CD4-positive, alpha-beta T cell treated with Interleukin-6 at 100 ng/mL for 8 hours (primary cell): ENCODE measurements around the gene FAM174A.

Experiments
- DNase-seq: peaks from one replicate; pipeline ENCODE4 v3.0.0-alpha.2; 2020; ENCODE audit warnings: mixed read lengths, low spot score

Gene FAM174A

DNA sequence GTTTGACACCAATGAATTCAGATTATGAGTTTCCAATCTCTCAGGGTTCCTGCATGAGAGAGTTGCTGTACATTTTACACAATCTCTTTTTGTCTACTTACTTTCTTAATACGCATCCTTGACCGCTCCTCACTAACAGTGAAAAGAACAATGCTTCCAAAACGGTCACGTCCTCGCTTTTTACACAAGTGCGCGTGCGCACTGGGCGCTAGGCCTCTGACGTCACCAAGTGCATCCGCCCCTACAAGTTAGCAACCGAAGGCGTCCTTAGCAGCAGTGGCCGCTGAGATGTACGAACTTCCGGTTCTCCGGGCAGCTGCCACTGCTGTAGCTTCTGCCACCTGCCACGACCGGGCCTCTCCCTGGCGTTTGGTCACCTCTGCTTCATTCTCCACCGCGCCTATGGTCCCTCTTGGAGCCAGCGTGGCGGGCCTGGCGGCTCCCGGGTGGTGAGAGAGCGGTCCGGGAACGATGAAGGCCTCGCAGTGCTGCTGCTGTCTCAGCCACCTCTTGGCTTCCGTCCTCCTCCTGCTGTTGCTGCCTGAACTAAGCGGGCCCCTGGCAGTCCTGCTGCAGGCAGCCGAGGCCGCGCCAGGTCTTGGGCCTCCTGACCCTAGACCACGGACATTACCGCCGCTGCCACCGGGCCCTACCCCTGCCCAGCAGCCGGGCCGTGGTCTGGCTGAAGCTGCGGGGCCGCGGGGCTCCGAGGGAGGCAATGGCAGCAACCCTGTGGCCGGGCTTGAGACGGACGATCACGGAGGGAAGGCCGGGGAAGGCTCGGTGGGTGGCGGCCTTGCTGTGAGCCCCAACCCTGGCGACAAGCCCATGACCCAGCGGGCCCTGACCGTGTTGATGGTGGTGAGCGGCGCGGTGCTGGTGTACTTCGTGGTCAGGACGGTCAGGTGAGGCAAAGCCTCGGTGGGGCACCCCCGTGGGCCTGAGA, at the start of gene FAM174A:
FAM174A (plus strand) TSS at position 315 of the 946 bp plus-strand sequence; CDS start at position 472, 157 bp downstream.
- DNase-seq: peak; percentile 95

DNA sequence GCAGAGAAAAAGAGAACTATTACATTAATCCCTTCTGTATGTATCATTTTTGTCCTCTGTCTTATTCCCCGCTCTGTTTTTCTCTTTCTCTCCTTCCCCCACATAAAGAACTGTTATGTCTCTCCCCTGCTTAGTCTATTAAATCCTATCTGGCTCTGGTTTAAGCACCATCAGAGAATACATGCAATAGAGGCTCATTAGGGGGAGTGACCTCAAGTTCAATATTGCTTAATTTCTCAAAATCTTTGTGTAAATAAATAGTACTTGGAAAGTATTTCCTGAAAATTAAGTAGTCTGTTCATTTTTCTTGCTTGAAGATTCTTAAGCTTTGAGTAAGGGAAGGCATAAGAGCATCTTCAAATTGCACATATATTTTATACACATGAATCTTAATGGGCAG, 41.2 kb upstream of the FAM174A start:
- no peak for DNase-seq

- no peak for DNase-seq
Measured at GRCh38 chr5:100496296-100496695, 38.9 kb upstream of the FAM174A start.

GRCh38 chr5:100502684-100503083, 32.5 kb upstream of the FAM174A start:
- no peak for DNase-seq

DNA sequence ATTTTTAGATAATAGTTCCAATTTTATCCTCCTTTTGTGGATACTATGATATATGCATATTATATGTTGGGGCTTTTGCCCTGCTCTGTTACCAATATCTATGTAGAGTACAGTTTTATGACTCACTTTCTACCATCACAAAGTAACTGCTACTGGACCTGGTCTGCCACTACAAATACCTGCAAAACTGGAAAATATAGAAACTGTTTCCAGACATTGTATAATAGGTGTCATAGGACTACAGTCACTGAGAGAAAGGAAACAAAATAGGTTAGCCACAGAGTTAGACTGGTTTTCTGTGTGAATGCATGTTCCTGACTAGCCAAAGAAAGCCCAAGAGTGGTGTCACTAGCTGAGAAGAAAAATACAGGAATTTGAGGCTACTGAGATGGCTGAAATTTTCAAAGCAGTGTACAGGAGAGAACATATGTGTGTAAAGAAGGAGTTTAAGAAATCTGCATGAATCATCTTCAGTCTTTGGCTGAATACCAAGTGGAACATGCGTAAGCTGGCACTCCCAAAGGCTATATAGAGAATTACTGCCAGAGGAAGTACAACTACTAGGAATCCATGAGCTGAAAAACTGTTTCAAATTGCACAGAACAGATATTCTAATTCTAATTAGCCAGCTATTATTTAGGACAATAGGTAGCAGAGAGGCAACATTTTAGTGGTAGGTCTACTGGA, 29.0 kb upstream of the FAM174A start:
- no peak for DNase-seq

- no peak for DNase-seq
Measured at GRCh38 chr5:100516285-100516684, 18.9 kb upstream of the FAM174A start.

- no peak for DNase-seq
Measured at GRCh38 chr5:100517301-100517974, 17.7 kb upstream of the FAM174A start.

DNA sequence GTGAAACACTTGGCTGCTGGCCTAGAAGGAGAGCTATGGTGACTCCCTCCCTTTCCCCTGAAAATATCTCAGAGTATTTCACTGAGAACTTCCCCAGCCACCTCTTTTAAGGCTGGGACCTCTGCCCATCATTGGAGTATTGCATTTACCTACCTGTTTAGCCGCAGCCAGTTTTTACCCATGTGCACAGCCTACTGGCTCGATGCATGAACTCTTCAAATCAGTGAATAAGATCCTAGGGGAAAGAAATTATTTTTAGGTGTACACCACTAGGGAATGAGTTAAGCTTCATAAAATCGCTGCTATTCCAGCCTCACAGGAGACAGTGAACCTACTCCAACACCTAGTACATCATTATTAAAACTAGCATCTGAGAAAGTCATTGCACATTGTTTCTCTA, 16.8 kb upstream of the FAM174A start:
- no peak for DNase-seq

DNA sequence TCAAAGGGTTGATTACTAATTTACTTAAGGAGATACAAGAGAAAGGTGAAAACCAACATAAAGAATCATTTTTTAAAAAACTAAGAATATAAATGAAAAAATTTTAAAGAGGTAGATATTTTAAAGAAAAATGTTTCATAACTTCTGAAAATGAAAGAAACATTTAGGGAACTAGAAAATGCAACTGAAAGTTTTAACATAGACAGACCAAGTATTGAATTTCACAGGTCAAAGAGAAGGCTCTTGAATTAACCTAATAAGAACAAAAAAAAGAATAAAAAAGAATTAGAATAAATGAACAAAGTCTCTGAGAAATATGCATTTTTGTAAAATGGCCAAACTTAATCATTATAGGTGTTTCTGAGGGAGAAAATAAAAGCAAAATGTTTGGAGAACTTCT, 16.1 kb upstream of the FAM174A start:
- DNase-seq: no peak

GRCh38 chr5:100520348-100520747, 14.8 kb upstream of the FAM174A start:
- DNase-seq: no peak

DNA sequence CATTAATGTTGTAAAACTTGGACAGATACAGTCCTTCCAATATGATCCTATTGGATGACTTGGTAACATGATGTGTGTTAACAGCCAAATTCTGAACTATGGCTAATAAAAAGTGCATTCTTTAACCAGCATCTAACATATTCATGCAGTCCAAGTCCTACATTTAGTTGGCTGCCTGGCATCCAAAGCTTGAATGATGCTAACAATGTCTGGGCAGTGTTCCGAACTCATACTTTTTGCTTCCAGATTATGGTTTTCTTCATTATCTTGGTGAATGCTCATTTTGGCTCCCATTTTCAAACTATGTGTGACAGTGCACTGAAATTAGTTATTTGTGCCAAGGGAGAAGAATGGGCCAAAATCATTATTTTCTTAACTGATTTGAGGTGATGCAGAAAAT, 2.8 kb downstream of the FAM174A start:
- DNase-seq: no peak

DNA sequence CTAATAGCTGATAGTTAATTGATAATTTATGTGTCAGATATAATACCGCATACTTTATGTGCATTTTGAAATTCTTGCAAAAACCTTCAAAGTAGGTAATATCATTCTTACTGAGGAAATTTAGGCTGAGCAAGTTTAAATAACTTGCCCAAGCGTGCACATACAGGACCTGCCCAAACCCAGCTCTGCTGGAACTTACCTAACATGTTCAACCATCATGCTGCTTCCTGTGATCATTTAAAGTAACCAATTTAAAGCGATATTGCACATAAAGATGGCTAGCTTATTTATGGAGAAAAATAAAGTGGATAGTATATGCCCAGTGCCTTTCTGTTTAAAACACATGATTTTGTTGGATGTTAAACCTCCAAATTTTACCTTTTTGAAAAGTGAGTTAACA, 4.3 kb downstream of the FAM174A start:
- no peak for DNase-seq

GRCh38 chr5:100542086-100542485, 6.9 kb downstream of the FAM174A start:
- no peak for DNase-seq

GRCh38 chr5:100546001-100546400, 10.8 kb downstream of the FAM174A start:
- DNase-seq: no peak

DNA sequence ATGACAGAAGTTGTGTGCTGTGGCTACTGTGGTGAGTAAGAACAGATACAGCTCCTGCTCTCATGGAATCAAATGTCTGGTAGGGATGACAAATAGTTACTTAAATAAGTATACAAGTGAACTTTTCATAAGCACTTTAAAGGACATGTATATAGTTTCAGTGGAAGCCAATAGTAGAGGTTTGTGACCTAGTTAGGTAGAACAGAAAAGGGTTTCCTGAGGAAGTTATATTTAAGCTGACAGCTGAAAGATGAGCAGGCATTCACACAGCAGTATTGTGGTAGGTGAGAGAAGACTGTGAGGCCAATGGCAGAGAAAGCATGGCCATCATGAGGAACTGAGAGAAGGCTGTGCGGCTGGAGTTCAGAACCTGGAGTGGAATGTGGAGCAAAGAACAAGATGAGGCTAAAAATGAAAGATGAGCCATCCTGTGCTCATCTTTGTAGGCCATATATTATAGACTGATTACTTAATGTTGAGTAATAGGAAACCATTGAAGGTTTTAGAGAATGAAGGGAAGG, 15.4 kb downstream of the FAM174A start:
- DNase-seq: no peak

GRCh38 chr5:100551183-100551582, 16.0 kb downstream of the FAM174A start:
- DNase-seq: no peak

GRCh38 chr5:100553209-100553608, 18.0 kb downstream of the FAM174A start:
- DNase-seq: no peak

DNA sequence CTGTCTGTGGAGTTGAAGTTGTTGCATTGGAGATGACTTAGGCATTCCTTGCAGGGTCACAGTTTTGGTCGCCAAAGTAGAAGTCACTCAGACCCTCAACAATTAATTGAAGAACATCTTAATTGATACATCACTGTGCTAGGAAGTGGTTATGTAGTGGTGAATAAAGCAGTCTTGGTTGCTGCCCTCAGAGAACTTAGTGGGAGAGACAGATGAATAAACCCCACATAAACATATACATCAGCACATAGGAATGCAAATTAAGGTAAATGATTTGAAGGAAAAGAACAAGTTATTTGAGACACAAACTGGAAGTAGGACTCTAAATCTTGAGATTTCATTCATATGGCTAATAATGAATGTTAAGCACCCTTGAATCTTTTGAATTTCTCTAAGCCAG, 25.7 kb downstream of the FAM174A start:
- DNase-seq: no peak

GRCh38 chr5:100562821-100563220, 27.6 kb downstream of the FAM174A start:
- DNase-seq: no peak

- DNase-seq: no peak
Measured at GRCh38 chr5:100566382-100567141, 31.4 kb downstream of the FAM174A start.

- no peak for DNase-seq
Measured at GRCh38 chr5:100574716-100575115, 39.5 kb downstream of the FAM174A start.

DNA sequence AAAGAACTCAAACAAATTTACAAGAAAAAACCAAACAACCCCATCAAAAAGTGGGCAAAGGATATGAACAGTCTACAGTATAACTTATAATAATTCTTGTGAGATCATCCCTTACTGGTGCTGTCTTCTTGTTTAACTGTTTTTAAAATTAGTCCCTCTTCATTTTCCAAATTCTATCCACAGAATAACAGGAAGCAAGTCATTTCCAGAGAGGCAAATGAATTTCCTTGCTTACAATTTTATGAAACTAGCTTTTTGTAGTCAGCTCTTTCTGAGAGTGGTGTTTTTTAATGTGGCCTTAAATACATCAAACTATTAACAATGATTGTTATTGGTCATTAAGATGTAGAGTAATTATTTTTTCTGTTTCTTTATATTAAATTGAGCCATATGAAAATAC, 40.6 kb downstream of the FAM174A start:
- DNase-seq: no peak
